GM21786 (cell line): ENCODE results near the gene AKT3.
A peak's percentile ranks its signal among the peaks of the same experiment; 100 is the strongest.
"Not testable (repeated sequence)": the region's sequence is repeated elsewhere in the genome, so short reads cannot be mapped to it uniquely, and the experiment has no call there.

Source experiments
- ATAC-seq: cut with Tn5 transposase; IDR thresholded peaks from one replicate; pipeline ENCODE4 v1.9.1; 2021; ENCODE audit not compliant: unreplicated experiment

Gene AKT3

DNA sequence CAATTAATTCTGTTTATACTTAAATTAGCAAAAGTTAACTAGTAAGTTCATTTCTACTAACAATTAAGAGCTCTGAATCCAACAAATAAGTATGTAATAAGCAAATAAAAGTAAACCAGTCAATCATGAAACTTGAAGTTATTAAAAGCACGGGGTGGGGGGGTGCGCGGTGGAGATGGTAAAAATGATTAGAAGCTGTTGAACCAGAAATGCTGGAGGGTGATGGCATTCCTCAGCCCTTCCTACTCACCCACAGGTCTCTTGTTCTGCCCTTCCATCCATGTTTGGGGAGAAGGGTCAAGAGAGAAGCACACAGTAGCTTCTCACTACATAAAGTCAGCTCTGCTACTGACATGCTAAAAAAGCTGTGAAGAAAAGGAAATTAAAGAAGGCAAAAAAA lies 63.5 kb downstream of the AKT3 start:
- ATAC-seq, result no peak

DNA sequence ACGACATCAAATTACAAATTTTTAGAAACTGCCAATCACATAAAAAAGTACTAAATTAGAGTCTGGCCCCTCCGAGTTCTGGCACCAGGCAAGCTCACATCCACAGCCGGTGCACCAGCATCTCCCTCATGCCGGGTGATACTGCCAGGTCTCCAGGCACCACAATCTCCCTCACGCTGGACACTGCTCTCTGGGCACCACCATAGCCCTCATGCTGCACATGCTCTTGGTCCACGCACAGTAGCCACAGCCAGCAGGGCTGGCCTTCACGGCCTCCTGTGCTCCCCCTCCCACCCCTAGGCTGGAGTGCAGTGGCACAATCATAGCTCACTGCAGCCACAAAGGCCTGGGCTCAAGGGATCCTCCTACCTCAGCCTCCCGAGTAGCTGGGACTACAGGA lies 65.5 kb downstream of the AKT3 start:
- no peak for ATAC-seq

DNA sequence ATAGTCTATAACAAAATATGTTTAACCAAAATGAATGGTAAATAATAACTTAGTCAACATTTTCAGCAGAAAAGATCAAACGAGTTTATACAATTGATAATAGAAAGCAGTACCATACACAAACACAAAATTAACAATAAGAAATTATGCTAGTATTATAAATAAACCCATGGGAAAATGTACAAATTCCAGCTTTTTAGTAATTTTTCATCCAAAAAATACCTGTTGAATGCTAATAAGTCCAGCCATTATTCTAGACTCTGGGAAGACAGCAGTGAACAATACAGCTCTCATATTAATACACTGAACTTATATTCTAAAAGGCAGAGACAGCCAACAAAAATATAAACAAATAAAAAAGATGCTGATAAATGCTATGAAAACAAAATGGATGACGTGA lies 66.3 kb downstream of the AKT3 start:
- no peak for ATAC-seq

DNA sequence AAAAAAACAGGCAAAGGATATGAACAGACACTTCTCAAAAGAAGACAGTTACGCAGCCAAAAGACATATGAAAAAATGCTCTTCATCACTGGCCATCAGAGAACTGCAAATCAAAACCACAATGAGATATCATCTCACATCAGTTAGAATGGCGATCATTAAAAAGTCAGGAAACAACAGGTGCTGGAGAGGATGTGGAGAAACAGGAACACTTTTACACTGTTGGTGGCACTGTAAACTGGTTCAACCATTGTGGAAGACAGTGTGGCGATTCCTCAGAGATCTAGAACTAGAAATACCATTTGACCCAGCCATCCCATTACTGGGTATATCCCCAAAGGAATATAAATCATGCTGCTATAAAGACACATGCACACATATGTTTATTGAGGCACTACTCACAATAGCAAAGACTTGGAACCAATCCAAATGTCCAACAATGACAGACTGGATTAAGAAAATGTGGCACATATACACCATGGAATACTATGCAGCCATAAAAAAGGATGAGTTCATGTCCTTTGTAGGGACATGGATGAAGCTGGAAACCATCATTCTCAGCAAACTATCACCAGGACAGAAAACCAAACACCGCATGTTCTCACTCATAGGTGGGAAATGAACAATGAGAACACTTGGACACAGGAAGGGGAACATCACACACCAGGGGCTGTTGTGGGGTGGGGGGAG lies 77.5 kb downstream of the AKT3 start:
- ATAC-seq, result not testable (repeated sequence)

DNA sequence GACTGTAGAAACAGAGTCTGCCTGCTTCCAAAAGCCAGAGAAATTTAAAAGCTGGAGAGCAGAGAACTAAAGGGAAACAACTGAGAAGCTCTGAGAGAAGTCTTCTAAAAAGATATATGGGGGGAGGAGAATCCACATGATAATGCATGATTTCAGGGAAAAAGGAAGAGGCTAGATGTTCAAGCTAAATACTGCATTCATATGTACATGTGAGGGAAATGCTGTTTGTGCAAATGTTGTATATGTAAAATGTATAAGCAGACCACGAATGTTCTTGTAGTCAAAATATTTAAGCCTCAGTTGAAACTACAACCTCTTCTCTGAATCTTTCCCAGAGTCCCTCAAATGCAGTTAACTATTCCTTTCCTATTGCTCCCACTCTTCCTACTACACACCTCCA lies 79.2 kb downstream of the AKT3 start:
- ATAC-seq, result no peak

DNA sequence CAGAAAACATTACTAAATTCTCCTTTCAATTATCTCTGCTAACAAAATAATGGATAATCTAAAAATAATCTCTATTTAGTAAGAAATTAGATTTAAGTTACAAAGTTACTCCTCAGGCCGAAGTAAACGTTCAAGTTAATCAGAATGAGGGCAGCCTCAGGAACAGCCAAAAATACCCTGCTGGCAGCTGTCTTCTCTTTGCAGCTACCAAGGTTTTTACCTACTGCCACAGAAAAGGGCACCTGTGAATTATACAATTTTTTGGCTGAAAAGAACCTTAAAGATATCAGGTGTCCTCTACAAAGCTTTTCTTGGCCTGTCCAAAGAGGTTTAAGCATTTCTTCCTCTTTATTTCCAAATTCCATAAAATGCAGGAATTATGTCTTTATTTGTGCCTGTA lies 84.4 kb downstream of the AKT3 start:
- no peak for ATAC-seq

DNA sequence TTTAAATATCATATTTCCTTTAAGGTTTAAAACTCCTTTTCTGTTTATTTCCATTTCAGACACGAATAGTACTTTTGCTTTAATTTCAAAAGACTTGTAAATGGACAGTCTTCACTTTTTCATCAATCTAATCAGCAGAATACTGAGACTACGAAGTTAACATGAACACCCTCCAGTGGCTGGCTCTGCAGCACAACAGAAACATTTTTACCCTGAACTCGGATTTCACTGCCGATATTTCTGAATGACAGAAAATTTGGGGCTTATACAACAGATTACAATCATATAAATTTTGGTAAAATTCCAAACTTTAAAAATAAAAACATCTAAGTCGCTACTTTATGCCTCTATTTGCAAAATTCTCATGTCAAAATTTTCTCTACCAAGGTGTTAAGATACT lies 86.2 kb downstream of the AKT3 start:
- ATAC-seq, result no peak

DNA sequence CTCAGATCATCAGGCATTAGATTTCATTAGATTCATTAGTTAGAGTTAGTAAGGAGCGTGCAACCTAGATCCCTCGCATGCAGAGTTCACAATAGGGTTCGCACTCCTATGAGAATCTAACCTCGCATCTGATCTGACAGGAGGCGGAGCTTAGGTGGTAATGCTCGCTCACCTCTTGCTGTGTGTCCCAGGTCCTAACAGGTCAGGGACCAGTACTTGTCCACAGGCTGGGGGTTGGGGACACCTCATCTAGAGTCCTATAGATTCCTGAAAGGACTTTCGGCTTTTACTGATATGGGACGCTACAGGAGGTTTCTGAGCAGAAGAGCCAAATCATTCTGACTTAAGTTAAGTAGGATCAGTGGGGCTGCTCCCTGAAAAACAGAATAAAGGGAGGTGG lies 91.4 kb downstream of the AKT3 start:
- ATAC-seq, result no peak

DNA sequence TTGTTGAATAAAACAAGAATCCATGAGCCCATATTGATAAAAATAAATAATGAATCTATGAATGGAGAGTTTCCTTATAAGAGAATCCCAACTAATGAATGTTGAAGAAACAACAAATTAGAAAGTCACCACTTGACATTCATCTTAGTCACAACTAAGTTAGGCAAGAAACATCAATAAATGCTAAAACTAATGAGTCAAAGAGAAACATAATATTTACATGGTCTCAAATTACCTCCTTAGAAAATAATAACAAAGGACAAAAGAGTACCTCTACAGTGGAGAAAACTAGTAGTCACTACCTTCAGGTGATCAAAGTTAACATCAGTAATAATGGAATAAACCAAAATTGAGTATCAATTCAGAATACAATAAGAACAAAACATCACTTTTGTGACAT lies 93.5 kb downstream of the AKT3 start:
- ATAC-seq, result no peak

DNA sequence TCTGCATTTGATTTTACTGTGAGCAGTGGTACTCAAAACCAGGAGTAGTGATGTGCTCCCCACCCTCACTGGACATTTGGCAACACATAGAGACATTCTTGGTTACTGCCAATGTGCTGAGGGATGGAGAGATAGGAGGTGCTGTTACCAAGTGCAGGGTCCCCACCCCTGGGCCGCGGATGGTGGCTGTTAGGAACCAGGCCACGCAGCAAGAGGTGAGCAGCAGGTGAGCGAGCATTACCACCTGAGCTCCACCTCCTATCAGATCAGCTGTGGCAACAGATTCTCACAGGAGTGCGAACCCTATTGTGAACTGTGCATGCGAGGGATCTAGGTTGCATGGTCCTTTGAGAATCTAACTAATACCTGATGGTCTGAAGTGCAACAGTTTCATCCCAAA lies 95.7 kb downstream of the AKT3 start:
- no peak for ATAC-seq

DNA sequence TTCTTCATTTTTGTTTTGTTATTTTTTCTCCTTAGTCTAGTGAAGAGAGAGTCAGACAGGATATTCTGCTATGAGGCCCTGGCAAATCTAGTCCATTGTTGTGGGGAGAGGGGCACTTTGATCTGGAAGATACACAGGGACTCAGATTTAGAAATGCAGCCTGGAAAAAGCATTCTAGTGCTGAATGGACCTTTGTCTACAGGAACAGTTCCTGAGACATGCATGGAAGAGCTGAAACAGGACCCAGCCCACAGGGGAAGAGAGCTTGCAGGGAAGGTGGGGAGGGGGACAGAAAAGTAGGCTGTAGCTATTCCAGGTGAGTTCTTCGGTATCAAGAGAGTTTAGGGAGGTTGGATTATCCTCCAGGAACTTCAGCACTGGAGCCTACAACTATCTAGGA lies 98.5 kb downstream of the AKT3 start:
- ATAC-seq, result no peak

DNA sequence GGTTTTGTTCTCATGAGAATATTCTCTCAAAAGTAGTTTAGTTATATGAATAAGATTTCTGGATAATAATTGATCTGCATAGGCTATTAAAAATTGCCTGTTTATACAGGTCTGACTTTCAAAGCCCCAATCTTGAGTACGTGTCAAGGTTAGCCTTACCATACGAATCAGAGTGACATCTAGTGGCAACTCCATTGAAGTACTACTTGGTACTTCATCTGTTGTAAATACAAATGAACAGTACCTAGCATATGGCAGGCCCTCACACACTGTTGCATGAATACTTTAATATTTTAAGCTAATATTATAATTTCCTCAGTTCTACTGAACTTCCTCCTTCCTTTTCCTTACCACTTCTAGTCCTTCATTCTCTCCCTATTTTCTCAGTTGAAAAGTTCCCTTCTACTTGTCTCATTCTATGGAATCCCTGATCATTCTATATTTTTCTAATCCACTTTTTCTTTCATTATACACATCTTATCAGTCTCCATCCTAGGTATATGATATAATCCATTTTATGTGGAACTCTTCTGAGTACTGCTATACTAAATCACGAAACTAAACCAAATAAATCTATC lies 101.2 kb downstream of the AKT3 start:
- ATAC-seq, result peak; percentile 99

DNA sequence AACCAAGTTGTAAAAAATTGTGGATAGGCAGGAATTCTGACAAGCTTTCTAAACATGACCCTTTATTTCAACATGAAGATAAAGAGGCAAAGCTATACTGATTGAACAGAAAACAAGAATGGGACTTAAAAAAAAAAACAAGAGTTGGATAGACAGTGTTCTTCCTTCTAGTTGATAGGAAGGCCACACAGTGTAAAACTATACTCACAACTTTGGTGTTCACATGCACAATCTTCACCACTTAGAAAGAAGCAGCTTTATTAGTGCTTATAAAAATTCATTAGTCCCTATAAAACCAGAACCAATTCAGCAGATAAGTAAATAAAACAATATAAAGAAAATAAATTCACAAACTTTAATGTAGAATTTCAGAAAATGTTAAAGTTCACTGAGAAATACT lies 101.8 kb downstream of the AKT3 start:
- no peak for ATAC-seq

DNA sequence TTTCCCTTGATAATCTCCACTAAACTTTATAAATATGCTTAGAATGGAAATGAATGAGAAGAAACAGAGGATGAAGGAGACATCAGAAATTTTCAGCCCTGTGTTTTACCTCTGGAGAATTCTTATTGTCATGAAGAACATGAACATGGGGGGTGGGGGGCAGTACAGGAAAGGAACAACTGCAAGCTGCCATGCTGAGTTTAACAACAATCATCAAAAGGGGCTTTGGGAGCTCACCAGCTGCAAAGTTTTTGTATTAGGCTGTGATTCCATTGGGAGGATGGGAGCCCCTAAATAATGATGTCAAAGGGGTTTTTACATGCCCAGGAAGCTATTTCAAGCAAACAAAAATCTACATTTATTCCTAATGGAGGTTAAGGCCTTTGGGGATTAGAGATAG lies 103.3 kb downstream of the AKT3 start:
- no peak for ATAC-seq

DNA sequence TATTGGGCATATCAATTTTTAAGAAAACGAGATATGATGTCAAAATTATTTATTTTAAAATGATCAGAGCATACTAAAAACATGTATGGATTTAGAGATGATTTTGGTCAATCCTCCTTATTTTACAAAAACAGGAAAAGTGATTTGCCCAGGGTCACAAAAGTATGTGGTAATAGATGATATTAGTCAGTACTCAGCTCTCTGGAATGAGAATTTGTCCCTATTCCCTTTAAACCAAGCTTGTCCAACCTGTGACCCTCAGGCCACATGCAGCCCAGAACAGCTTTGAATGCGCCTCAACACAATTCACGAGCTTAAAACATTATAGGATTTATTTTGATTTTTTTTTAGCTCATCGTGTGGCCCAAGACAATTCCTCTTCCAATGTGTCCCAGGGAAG lies 104.7 kb downstream of the AKT3 start:
- no peak for ATAC-seq

DNA sequence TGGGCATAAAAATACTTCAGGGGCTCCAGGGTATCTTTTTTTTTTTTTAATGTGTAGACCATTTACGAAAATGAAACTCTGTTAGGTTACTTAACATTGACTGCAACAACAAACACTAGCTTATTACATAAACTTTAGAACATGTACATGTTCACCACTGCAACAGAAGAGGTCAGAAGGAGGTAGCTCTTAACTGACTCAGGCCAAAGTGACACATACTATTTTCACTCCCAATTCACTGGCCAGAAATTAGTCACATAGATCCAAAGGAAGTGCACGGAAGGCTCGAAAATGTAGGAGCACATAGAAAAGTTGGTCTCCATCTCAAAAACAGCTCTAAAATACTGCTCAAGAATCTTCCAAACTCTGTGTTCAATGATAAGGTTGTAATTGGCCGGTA lies 107.2 kb downstream of the AKT3 start:
- ATAC-seq, result no peak

DNA sequence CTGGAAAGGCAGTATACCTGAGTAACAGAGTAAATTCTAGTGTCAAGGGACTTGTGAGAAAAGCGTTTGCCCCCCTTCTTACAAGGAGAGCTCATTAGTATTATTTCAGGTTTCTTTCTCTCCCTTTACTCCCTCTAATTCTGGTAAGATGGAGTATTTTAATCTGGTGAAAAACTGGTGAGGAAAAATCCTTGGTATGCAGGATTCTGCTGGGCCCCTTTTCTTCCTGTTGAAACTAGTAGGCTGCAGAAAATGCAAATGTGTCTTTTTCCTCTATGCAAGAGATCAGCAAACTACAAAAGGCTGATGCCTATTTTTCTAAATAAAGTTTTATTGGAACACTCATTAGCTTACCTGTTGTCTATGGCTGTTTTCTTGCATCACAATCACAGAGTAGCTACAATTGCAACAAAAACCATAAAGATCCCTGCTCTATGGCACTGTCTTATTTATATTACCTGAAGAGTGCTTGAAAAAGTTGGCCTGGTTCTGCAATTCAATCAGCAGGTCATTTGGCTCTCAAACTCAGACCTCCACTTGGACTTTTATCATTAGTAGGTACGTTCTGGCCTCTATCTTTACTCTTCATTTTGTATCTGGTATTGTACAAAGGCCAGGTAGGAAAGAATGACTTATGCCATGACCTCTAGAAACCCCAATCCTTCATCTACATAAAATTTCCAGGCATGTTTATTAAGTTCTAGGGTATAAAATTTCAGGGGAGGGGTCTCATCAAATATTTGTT lies 109.6 kb downstream of the AKT3 start:
- ATAC-seq, result no peak

DNA sequence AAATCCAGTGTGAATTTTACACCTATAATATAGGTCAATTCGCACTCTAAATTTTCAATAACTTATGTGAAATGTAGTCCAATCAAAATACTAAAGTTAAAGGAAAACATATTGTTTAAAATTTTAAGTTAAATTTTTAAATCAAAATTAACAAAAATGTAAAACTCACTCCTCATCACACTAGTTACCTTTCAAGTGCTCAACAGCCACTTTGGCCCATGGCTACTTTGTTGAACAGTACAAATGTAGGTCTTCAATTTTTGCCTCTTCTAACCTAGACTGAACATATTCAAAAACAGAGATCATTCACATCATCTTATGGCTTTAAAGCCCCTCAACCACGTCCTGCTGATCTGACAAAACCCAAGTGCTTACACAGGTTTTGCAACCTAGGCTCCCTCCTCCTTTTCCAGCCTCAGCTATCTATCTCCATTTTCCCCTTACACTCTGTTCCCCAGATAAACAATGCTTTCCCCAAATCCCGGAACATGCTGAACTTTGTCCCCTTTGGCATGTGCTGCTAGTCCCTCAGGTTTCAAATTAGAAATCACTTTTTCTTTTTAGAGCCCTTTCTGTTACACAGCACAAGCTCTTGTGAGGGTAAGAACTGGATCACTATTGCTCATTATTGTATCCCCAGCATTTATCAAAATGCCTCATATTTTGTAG lies 110.6 kb downstream of the AKT3 start:
- ATAC-seq, result no peak

DNA sequence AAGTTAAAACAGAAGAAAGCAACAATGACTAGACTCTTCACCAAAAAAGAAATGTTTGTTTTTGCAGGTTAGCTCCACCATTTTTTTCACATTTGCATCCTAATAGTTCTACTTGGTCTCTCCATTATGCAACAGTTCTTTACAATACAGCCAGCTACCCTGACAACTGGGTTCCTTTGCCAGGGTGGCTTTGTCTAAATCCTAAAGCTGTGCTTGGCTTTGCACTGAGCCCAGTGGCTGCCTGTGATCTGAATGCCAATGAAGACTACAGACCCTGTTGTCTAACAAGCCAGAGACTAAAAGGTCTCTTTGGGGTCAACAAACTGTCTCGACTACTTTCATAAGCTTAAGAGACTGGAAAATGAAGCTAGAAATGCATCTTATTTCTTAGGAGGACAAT lies 112.0 kb downstream of the AKT3 start:
- ATAC-seq, result no peak

DNA sequence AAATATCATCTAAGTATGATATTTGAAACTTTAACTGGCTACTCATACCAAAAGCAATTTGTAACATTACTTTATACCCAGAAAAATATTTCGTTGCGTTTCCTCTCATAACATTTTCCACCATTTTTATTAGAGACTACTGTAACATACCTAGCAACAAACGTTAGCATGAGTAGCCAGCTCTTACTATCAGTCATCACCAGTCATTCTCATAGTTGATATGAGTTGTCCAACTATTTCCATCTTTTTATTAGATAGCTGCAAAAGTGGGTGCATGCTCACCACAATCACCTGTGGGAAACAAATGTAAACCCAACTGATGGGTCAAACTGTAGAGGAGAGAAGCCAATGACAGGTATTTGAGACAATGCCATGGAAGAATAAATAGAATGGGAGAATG lies 114.6 kb downstream of the AKT3 start:
- no peak for ATAC-seq

DNA sequence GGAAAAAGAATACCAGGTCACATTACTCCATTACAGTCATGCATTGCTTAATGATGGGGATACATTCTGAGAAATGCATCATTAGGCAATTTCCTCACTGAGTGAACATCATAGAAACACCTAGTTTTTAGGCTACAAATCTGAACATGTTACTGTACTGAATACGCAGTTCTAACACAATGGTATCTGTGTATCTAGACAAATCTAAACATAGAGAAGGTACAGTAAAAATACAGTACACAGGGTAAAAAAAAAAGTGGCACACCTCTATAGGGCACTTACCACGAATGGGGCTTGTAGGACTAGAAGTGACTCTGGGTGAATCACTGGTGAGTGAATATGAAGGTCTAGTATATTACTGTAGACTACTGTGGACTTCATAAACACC lies 115.7 kb downstream of the AKT3 start:
- ATAC-seq, result no peak

DNA sequence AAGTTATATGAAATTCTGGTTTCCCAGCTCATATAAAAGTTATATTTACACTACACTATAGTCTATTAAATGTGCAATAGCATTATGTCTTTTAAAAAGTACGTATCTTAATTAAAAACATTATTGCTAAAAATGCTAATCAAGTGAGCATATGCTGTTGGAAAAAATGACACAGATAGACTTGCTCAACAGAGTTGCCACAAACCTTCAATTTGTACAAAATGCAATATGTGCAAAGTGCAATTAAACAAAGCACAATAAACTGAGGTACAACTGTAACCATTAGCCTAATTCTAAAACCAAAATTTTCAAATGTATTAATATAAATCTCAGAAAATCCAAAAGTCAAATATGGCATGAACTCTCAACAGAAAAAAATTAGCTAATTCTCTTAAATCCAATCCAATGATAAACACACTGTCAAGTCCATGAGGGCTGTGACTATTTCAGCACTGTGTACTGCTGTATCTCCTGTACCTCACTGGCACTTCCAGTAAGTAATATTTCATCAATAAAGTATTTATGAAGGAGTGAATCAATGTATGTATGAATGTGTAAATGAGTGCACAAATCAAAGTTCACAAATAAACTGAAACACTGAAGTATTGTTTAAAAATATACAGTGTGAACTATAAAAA lies 116.3 kb downstream of the AKT3 start:
- no peak for ATAC-seq
